Bronchial epithelial cell (primary cell): ENCODE results near the gene ARAP2. TPM values are rescaled to one million over a fixed set of nuclear protein-coding genes. Genes with fewer than 3 reads are reported as not detected.

Experiments used
- DNase-seq: peaks from one replicate; pipeline ENCODE4 v3.0.0-alpha.2; 2010; ENCODE audit warnings: low read depth
- FAIRE-seq: peaks from 2 replicates; lab custom pipeline; 2011; peaks lifted over from hg19 to GRCh38; lab: Jason Lieb, UNC
- H3K27me3 ChIP-seq: 2 replicates; pipeline ENCODE4 v1.5.1; 2011; ENCODE audit warnings: low read length; ENCODE audit not compliant: control insufficient read depth, insufficient read depth
- H3K36me3 ChIP-seq: 2 replicates; pipeline ENCODE4 v1.5.1; 2011; ENCODE audit warnings: low read length; ENCODE audit not compliant: control insufficient read depth, insufficient read depth
- H3K4me3 ChIP-seq: 2 replicates; pipeline ENCODE4 v1.5.1; 2011; ENCODE audit warnings: mild to moderate bottlenecking, low read depth, low read length, control low read depth
- CTCF ChIP-seq: IDR thresholded peaks from 2 replicates; pipeline ENCODE4 v1.5.1; 2011; ENCODE audit warnings: mild to moderate bottlenecking, moderate library complexity, low read length, control low read depth, inconsistent platforms; ENCODE audit not compliant: insufficient read depth, severe bottlenecking
- total RNA-seq: library from RNA; depleted of rRNA; stranded (reverse); fragments of >200 nt; gene quantifications from 2 replicates; pipeline ENCODE4 v1.2.1, GENCODE V29; 2014

The ARAP2 gene
- total RNA-seq, 1 donor from 2014 or later = 46.3 TPM

DNA sequence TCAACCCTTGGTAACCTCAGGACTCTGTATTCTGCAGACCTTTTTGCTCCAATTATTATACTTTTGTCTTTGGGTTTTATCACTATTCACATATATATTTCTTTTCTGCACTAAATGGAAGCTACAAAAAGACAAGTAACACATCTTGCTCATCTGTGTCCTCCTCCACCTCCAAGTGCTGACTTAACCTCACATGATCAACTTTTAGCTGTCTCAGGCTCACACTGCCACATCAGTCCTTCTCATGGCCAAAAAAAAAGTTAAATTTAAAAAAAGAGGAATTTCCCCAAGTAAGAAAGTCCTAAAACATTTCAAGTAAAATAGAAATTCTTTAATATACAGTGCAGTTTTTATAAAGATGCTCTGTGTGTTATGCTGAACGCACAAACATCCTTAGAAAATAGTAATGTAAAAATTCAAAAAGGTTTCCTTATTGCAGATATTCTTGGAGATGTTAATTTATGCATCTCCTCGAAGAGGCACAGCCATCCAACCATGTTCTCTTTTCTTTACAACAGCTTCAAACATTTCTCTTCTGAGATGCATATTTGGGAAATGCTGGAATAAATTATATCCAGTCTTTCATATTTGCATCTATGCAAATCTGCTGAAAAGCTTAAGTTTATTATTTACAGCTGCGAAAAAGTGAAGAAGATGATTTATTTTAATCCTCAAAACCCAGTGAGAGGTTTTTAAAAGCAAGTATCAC is 37.6 kb downstream of the ARAP2 start:
- H3K27me3 ChIP-seq = no peaks in the 10 kb centered on the region
- H3K36me3 ChIP-seq = peaks cover 7% of the 10 kb centered on the region
- DNase-seq = no peak
- TF ChIP-seq CTCF = no peak
- no peak for FAIRE-seq
- no peak overlapping the region for H3K4me3 ChIP-seq

DNA sequence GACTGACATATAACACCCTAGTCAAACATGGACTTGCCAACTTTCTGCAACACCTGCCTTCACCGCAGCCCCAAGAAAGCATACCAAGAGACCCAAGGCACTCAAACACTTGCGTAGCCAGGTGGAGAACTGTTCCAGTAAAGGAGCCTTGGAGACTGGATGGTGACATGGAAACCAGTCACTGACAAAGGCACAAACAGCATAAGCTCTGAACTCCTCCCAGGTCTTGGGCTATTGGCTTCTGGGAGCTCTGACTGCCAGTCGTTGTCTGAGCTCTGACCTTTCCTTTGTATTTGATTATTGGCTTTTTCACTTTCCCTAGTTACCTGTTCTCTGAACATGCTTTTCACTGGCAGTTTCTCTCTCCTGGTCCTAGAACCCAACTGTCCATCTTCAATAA is 38.3 kb downstream of the ARAP2 start:
- peaks cover 6% of the 10 kb centered on the region for H3K36me3 ChIP-seq
- H3K4me3 ChIP-seq = no peak overlapping the region
- DNase-seq = no peak
- FAIRE-seq = no peak
- no peaks in the 10 kb centered on the region for H3K27me3 ChIP-seq
- TF ChIP-seq CTCF = no peak

GRCh38 chr4:36198861-36199260 is 45.5 kb downstream of the ARAP2 start:
- TF ChIP-seq CTCF = no peak

GRCh38 chr4:36198068-36198808 is 46.1 kb downstream of the ARAP2 start:
- H3K36me3 ChIP-seq = peaks cover 6% of the 10 kb centered on the region
- H3K27me3 ChIP-seq = no peaks in the 10 kb centered on the region
- TF ChIP-seq CTCF = no peak
- DNase-seq (no peak), FAIRE-seq (peak; percentile 84)
- no peak overlapping the region for H3K4me3 ChIP-seq

More at GRCh38 chr4:36198861-36199260, 45.5 kb downstream of the ARAP2 start:
- no peak overlapping the region for H3K4me3 ChIP-seq
- no peak for FAIRE-seq
- no peaks in the 10 kb centered on the region for H3K27me3 ChIP-seq
- H3K36me3 ChIP-seq = peaks cover 6% of the 10 kb centered on the region
- DNase-seq = no peak

DNA sequence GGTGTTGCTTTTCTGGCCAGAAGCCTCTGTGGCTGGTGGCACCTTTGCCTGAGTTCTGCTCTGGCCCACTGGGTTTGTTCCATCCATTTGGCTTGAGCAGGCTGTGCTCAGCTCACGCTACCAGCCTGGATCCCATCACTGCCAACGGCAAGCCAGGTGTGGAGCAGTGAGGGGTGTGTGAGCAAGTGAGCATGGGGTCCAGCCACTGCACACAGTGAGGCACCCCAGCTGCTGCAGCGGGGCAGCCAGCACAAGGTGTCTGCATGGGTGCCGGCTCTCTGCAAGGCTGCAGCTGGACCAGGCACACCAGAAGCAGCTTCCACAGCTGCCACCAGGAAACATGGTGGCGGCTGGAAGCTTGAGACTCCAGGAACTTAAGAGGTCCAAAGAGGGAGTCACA is 46.8 kb downstream of the ARAP2 start:
- FAIRE-seq = no peak

More for the DNA sequence above, 46.8 kb downstream of the ARAP2 start:
- Histone ChIP-seq H3K36me3 (peaks cover 6% of the 10 kb centered on the region), H3K4me3 (no peak overlapping the region), H3K27me3 (no peaks in the 10 kb centered on the region)
- no peak for TF ChIP-seq CTCF
- DNase-seq = no peak
